Measurements from ENCODE around the gene ARL6IP6.

The ARL6IP6 gene

GRCh38 chr2:152696476-152696875, 21.9 kb upstream of the ARL6IP6 start:
- no peak overlapping the region for H3K27ac ChIP-seq (ENCODE audit: low read depth, low read length)
- H3K4me3 ChIP-seq (ENCODE audit: low read depth in 1 of 2, low read length in 2 of 2) = no peak overlapping the region
- H3K9me3 ChIP-seq (ENCODE audit: control insufficient read depth in 1 of 2, low read length in 2 of 2) = no peaks in the 10 kb centered on the region
- H3K9ac ChIP-seq (ENCODE audit: low read depth in 1 of 2, low read length in 2 of 2) = no peak overlapping the region
- peaks cover 3 to 14% of the 10 kb centered on the region in 2 donors for H3K36me3 ChIP-seq (ENCODE audit: control insufficient read depth in 1 of 2, insufficient read depth in 2 of 2, low read length in 2 of 2)
- no peaks in the 10 kb centered on the region for H3K27me3 ChIP-seq (ENCODE audit: control insufficient read depth in 1 of 2, insufficient read depth in 2 of 2, low read length in 2 of 2)
- peaks cover 0 to 7% of the 10 kb centered on the region in 2 donors for H3K4me1 ChIP-seq (ENCODE audit: control insufficient read depth in 1 of 2, insufficient read depth in 2 of 2, low read length in 2 of 2)

- Histone ChIP-seq H3K36me3 (ENCODE audit: control insufficient read depth in 1 of 2, insufficient read depth in 2 of 2, low read length in 2 of 2) (peaks cover 3 to 17% of the 10 kb centered on the region in 2 donors), H3K4me3 (ENCODE audit: low read depth in 1 of 2, low read length in 2 of 2) (no peak overlapping the region), H3K27me3 (ENCODE audit: control insufficient read depth in 1 of 2, insufficient read depth in 2 of 2, low read length in 2 of 2) (no peaks in the 10 kb centered on the region), H3K27ac (ENCODE audit: low read depth, low read length) (no peak overlapping the region), H3K9ac (ENCODE audit: low read depth in 1 of 2, low read length in 2 of 2) (no peak overlapping the region), H3K9me3 (ENCODE audit: control insufficient read depth in 1 of 2, low read length in 2 of 2) (peaks cover 0 to 4% of the 10 kb centered on the region in 2 donors), H3K4me1 (ENCODE audit: control insufficient read depth in 1 of 2, insufficient read depth in 2 of 2, low read length in 2 of 2) (peaks cover 0 to 4% of the 10 kb centered on the region in 2 donors)
Measured at GRCh38 chr2:152701198-152701597, 17.2 kb upstream of the ARL6IP6 start.

GRCh38 chr2:152706477-152707021, 11.9 kb upstream of the ARL6IP6 start:
- peaks cover 0 to 4% of the 10 kb centered on the region in 2 donors for H3K9me3 ChIP-seq (ENCODE audit: control insufficient read depth in 1 of 2, low read length in 2 of 2)
- no peaks in the 10 kb centered on the region for H3K4me1 ChIP-seq (ENCODE audit: control insufficient read depth in 1 of 2, insufficient read depth in 2 of 2, low read length in 2 of 2)
- H3K27me3 ChIP-seq (ENCODE audit: control insufficient read depth in 1 of 2, insufficient read depth in 2 of 2, low read length in 2 of 2) = no peaks in the 10 kb centered on the region
- H3K4me3 ChIP-seq (ENCODE audit: low read depth in 1 of 2, low read length in 2 of 2) = no peak overlapping the region
- H3K27ac ChIP-seq (ENCODE audit: low read depth, low read length) = no peak overlapping the region
- peaks cover 0 to 33% of the 10 kb centered on the region in 2 donors for H3K36me3 ChIP-seq (ENCODE audit: control insufficient read depth in 1 of 2, insufficient read depth in 2 of 2, low read length in 2 of 2)
- H3K9ac ChIP-seq (ENCODE audit: low read depth in 1 of 2, low read length in 2 of 2) = no peak overlapping the region

- Histone ChIP-seq H3K9ac (ENCODE audit: low read depth in 1 of 2, low read length in 2 of 2) (no peak overlapping the region), H3K4me1 (ENCODE audit: control insufficient read depth in 1 of 2, insufficient read depth in 2 of 2, low read length in 2 of 2) (no peaks in the 10 kb centered on the region), H3K36me3 (ENCODE audit: control insufficient read depth in 1 of 2, insufficient read depth in 2 of 2, low read length in 2 of 2) (peaks cover 6 to 40% of the 10 kb centered on the region in 2 donors), H3K27ac (ENCODE audit: low read depth, low read length) (no peak overlapping the region), H3K27me3 (ENCODE audit: control insufficient read depth in 1 of 2, insufficient read depth in 2 of 2, low read length in 2 of 2) (no peaks in the 10 kb centered on the region), H3K9me3 (ENCODE audit: control insufficient read depth in 1 of 2, low read length in 2 of 2) (no peaks in the 10 kb centered on the region), H3K4me3 (ENCODE audit: low read depth in 1 of 2, low read length in 2 of 2) (no peak overlapping the region)
Measured at GRCh38 chr2:152708742-152709141, 9.7 kb upstream of the ARL6IP6 start.

GRCh38 chr2:152710713-152711112, 7.7 kb upstream of the ARL6IP6 start:
- H3K27me3 ChIP-seq (ENCODE audit: control insufficient read depth in 1 of 2, insufficient read depth in 2 of 2, low read length in 2 of 2) = no peaks in the 10 kb centered on the region
- no peaks in the 10 kb centered on the region for H3K9me3 ChIP-seq (ENCODE audit: control insufficient read depth in 1 of 2, low read length in 2 of 2)
- no peak overlapping the region for H3K9ac ChIP-seq (ENCODE audit: low read depth in 1 of 2, low read length in 2 of 2)
- no peak overlapping the region for H3K27ac ChIP-seq (ENCODE audit: low read depth, low read length)
- H3K4me1 ChIP-seq (ENCODE audit: control insufficient read depth in 1 of 2, insufficient read depth in 2 of 2, low read length in 2 of 2) = peaks cover 3 to 8% of the 10 kb centered on the region in 2 donors
- peaks cover 10 to 44% of the 10 kb centered on the region in 2 donors for H3K36me3 ChIP-seq (ENCODE audit: control insufficient read depth in 1 of 2, insufficient read depth in 2 of 2, low read length in 2 of 2)
- H3K4me3 ChIP-seq (ENCODE audit: low read depth in 1 of 2, low read length in 2 of 2) = no peak overlapping the region

GRCh38 chr2:152715112-152715511, 3.3 kb upstream of the ARL6IP6 start:
- H3K9me3 ChIP-seq (ENCODE audit: control insufficient read depth in 1 of 2, low read length in 2 of 2) = no peaks in the 10 kb centered on the region
- no peaks in the 10 kb centered on the region for H3K27me3 ChIP-seq (ENCODE audit: control insufficient read depth in 1 of 2, insufficient read depth in 2 of 2, low read length in 2 of 2)
- H3K9ac ChIP-seq (ENCODE audit: low read depth in 1 of 2, low read length in 2 of 2) = no peak overlapping the region
- H3K4me1 ChIP-seq (ENCODE audit: control insufficient read depth in 1 of 2, insufficient read depth in 2 of 2, low read length in 2 of 2) = peaks cover 26 to 27% of the 10 kb centered on the region in 2 donors
- H3K36me3 ChIP-seq (ENCODE audit: control insufficient read depth in 1 of 2, insufficient read depth in 2 of 2, low read length in 2 of 2) = peaks cover 10 to 24% of the 10 kb centered on the region in 2 donors
- H3K4me3 ChIP-seq (ENCODE audit: low read depth in 1 of 2, low read length in 2 of 2) = no peak overlapping the region
- no peak overlapping the region for H3K27ac ChIP-seq (ENCODE audit: low read depth, low read length)

GRCh38 chr2:152715854-152716428, 2.5 kb upstream of the ARL6IP6 start:
- H3K9ac ChIP-seq (ENCODE audit: low read depth in 1 of 2, low read length in 2 of 2) = peak overlapping the region; percentile 85 to 89
- H3K36me3 ChIP-seq (ENCODE audit: control insufficient read depth in 1 of 2, insufficient read depth in 2 of 2, low read length in 2 of 2) = peaks cover 10 to 24% of the 10 kb centered on the region in 2 donors
- H3K27ac ChIP-seq (ENCODE audit: low read depth, low read length) = no peak overlapping the region
- peak overlapping the region; percentile 90 to 100 for H3K4me3 ChIP-seq (ENCODE audit: low read depth in 1 of 2, low read length in 2 of 2)
- H3K27me3 ChIP-seq (ENCODE audit: control insufficient read depth in 1 of 2, insufficient read depth in 2 of 2, low read length in 2 of 2) = no peaks in the 10 kb centered on the region
- H3K9me3 ChIP-seq (ENCODE audit: control insufficient read depth in 1 of 2, low read length in 2 of 2) = no peaks in the 10 kb centered on the region
- peaks cover 31 to 32% of the 10 kb centered on the region in 2 donors for H3K4me1 ChIP-seq (ENCODE audit: control insufficient read depth in 1 of 2, insufficient read depth in 2 of 2, low read length in 2 of 2)

GRCh38 chr2:152716805-152717227, 1.6 kb upstream of the ARL6IP6 start:
- Histone ChIP-seq H3K4me3 (ENCODE audit: low read depth in 1 of 2, low read length in 2 of 2) (peak overlapping the region; percentile 90 to 100), H3K4me1 (ENCODE audit: control insufficient read depth in 1 of 2, insufficient read depth in 2 of 2, low read length in 2 of 2) (peaks cover 31 to 32% of the 10 kb centered on the region in 2 donors), H3K36me3 (ENCODE audit: control insufficient read depth in 1 of 2, insufficient read depth in 2 of 2, low read length in 2 of 2) (peaks cover 9 to 26% of the 10 kb centered on the region in 2 donors), H3K9ac (ENCODE audit: low read depth in 1 of 2, low read length in 2 of 2) (peak overlapping the region; percentile 85 to 89), H3K27ac (ENCODE audit: low read depth, low read length) (peak overlapping the region; percentile 99), H3K9me3 (ENCODE audit: control insufficient read depth in 1 of 2, low read length in 2 of 2) (no peaks in the 10 kb centered on the region), H3K27me3 (ENCODE audit: control insufficient read depth in 1 of 2, insufficient read depth in 2 of 2, low read length in 2 of 2) (no peaks in the 10 kb centered on the region)

GRCh38 chr2:152717228-152718075, 968 bp upstream of the ARL6IP6 start, which contains the start of gene PRPF40A:
PRPF40A (minus strand) TSS chr2:152717461; CDS start chr2:152717439, 22 bp downstream.
- Histone ChIP-seq H3K9ac (ENCODE audit: low read depth in 1 of 2, low read length in 2 of 2) (peak within 1 kb of the TSS; percentile 89 to 95), H3K27ac (ENCODE audit: low read depth, low read length) (peak within 1 kb of the TSS; percentile 99), H3K36me3 (ENCODE audit: control insufficient read depth in 1 of 2, insufficient read depth in 2 of 2, low read length in 2 of 2) (peaks cover 7 to 22% of the 10 kb centered on the region in 2 donors), H3K4me1 (ENCODE audit: control insufficient read depth in 1 of 2, insufficient read depth in 2 of 2, low read length in 2 of 2) (peaks cover 31 to 32% of the 10 kb centered on the region in 2 donors), H3K9me3 (ENCODE audit: control insufficient read depth in 1 of 2, low read length in 2 of 2) (no peaks in the 10 kb centered on the region), H3K4me3 (ENCODE audit: low read depth in 1 of 2, low read length in 2 of 2) (peak within 1 kb of the TSS; percentile 90 to 100), H3K27me3 (ENCODE audit: control insufficient read depth in 1 of 2, insufficient read depth in 2 of 2, low read length in 2 of 2) (no peaks in the 10 kb centered on the region)

All from duodenal mucosa (tissue), 2 donors.